GM13977 (cell line): Measurements from ENCODE around the gene MAG.

Experiments
- DNase-seq: peaks from one replicate; pipeline ENCODE4 v3.0.0; 2012; ENCODE audit warnings: low spot score
- in situ Hi-C: fragments of 300-500 bp; cut with MboI; formaldehyde crosslinking; loops from one replicate; pipeline ENCODE4 v1.12.0; 2022; ENCODE audit warnings: low sequenced_read_pairs, low pct_unique_long_range_greater_than_20kb, mixed read lengths, inconsistent platforms; ENCODE audit not compliant: unreplicated experiment
- TF ChIP-seq, protein P1 (sequence below): IDR thresholded peaks from 2 replicates; pipeline ENCODE4 v1.5.1; 2012; ENCODE audit warnings: mild to moderate bottlenecking, control low read depth; ENCODE audit not compliant: insufficient read depth; ENCODE audit errors: extremely low read depth, missing control alignments

The MAG gene

GRCh38 chr19:35266520-35267352, 25.2 kb upstream of the MAG start:
- TF ChIP-seq, protein P1, sequence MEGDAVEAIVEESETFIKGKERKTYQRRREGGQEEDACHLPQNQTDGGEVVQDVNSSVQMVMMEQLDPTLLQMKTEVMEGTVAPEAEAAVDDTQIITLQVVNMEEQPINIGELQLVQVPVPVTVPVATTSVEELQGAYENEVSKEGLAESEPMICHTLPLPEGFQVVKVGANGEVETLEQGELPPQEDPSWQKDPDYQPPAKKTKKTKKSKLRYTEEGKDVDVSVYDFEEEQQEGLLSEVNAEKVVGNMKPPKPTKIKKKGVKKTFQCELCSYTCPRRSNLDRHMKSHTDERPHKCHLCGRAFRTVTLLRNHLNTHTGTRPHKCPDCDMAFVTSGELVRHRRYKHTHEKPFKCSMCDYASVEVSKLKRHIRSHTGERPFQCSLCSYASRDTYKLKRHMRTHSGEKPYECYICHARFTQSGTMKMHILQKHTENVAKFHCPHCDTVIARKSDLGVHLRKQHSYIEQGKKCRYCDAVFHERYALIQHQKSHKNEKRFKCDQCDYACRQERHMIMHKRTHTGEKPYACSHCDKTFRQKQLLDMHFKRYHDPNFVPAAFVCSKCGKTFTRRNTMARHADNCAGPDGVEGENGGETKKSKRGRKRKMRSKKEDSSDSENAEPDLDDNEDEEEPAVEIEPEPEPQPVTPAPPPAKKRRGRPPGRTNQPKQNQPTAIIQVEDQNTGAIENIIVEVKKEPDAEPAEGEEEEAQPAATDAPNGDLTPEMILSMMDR, result no peak
- DNase-seq, result no peak
- in situ Hi-C loops, result no loop called here

DNA sequence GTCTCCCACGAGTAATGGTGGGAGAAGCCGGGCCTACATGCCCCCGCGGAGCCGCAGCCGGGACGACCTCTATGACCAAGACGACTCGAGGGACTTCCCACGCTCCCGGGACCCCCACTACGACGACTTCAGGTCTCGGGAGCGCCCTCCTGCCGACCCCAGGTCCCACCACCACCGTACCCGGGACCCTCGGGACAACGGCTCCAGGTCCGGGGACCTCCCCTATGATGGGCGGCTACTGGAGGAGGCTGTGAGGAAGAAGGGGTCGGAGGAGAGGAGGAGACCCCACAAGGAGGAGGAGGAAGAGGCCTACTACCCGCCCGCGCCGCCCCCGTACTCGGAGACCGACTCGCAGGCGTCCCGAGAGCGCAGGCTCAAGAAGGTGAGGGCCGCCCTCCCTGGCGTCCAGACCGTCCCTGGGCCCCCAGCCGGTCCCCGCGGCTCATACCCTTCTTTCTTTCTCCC, 24.6 kb upstream of the MAG start:
- TF ChIP-seq, protein P1, result no peak
- in situ Hi-C loops, result no loop called here
- DNase-seq, result peak; percentile 63

GRCh38 chr19:35267818-35268535, 24.0 kb upstream of the MAG start:
- DNase-seq, result peak; percentile 98
- TF ChIP-seq, protein P1, result no peak
- in situ Hi-C loops, result no loop called here

GRCh38 chr19:35268536-35269437, 23.2 kb upstream of the MAG start, which contains the start of gene USF2:
TSS of gene USF2 (plus strand) at chr19:35268962. CDS start at chr19:35269102, 140 bp downstream.
- peak; percentile 92 for DNase-seq
- TF ChIP-seq, protein P1, result no peak
- in situ Hi-C loops, result no loop called here

- DNase-seq, result peak; percentile 92
- TF ChIP-seq, protein P1, result peak; percentile 69
- in situ Hi-C loops, result no loop called here
Measured at GRCh38 chr19:35269438-35270117, 22.4 kb upstream of the MAG start.
